Glomerular endothelial cell (primary cell): ENCODE measurements around the gene ARID5B. TPM values are rescaled to one million over a fixed set of nuclear protein-coding genes. Genes with fewer than 3 reads are reported as not detected.

Source experiments
- DNase-seq: peaks from one replicate; pipeline ENCODE4 v3.0.0-alpha.2; 2011; ENCODE audit warnings: low read depth, low spot score; ENCODE audit errors: extremely low read depth
- total RNA-seq: library from RNA; depleted of rRNA; stranded (reverse); fragments of >200 nt; gene quantifications from 2 replicates; pipeline ENCODE4 v1.2.3, GENCODE V29; 2015

Gene ARID5B
- total RNA-seq, 1 donor from 2014 or later, result 9.9 TPM

GRCh38 chr10:62116896-62117295 lies 215.4 kb downstream of the ARID5B start:
- DNase-seq, result no peak

- DNase-seq, result no peak
These were observed 219.7 kb downstream of the ARID5B start for GRCh38 chr10:62121187-62121530.

GRCh38 chr10:62127975-62128374 lies 226.5 kb downstream of the ARID5B start:
- DNase-seq, result no peak

GRCh38 chr10:62130948-62131347 lies 229.4 kb downstream of the ARID5B start:
- peak; percentile 97 for DNase-seq

DNA sequence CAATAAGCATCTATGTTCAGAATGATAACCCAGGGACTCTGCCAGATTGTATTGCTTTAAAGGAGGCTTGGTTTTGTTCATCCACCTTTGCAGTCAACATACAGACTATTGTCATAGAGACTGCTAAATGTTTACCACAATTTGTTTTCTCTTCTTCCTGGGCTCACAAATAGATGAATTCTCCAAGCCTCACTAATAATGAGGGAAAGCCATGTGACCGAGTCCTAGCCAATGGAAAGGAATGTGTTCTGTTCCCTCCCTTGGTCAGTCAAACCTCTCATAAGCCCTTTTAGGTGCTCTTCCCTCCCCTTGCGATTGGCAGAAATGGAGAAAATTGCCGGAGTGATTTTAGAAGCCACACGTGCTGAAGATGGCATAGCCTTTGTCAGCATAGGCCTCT lies 230.2 kb downstream of the ARID5B start:
- DNase-seq, result no peak

DNA sequence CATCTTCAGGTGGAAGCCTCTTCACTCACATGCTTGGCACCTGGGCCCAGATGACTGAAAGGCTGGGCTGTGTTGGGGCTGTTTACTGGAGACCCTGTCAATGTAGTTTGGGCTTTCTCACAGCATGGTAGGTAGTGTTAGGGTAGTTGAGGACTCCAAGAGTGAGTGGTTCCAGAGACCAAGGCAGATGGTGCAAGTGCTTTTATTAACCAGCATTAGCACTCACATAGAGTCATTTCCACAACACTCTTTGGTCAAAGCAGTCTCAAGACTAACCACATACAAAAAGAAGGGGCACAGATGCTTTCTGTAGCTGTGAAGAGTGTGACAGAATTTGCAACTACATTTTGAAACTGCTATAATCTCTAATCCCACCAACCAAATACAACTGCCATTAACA lies 232.1 kb downstream of the ARID5B start:
- no peak for DNase-seq

- DNase-seq, result no peak
These were observed 235.4 kb downstream of the ARID5B start for GRCh38 chr10:62136931-62137330.

Other genes with a start within 250 kb of the ARID5B start
- gene CABCOCO1, start 238.8 kb upstream of the ARID5B start, total RNA-seq, result 0.29 and 0.41 TPM in 2 replicates